K562 (cell line): ENCODE measurements around the gene DTX4. TPM values are rescaled to one million over a fixed set of nuclear protein-coding genes. Genes with fewer than 3 reads are reported as not detected.
A peak's percentile ranks its signal among the peaks of the same experiment; 100 is the strongest.

ENCODE experiments used
- DEAF1 ChIP-seq: fragments of 450-650 bp; formaldehyde crosslinking; IDR thresholded peaks from 2 replicates; pipeline ENCODE4 v1.4.0; 2020; ENCODE audit warnings: mild to moderate bottlenecking, moderate library complexity
- ERF ChIP-seq: fragments of 450-650 bp; formaldehyde crosslinking; IDR thresholded peaks from 2 replicates; pipeline ENCODE4 v1.4.0; 2020; ENCODE audit warnings: mild to moderate bottlenecking, mixed read lengths
- FOXP1 ChIP-seq: sonication (generic); formaldehyde crosslinking; IDR thresholded peaks from 2 replicates; pipeline ENCODE4 v1.8.0; 2022; ENCODE audit warnings: mild to moderate bottlenecking, missing genetic modification reagents
- HEY1 ChIP-seq: fragments of 250-450 bp; sonication (Bioruptor Pico); IDR thresholded peaks from 2 replicates; pipeline ENCODE4 v1.5.0; 2020; ENCODE audit warnings: mild to moderate bottlenecking, moderate library complexity, borderline replicate concordance
- HINFP ChIP-seq: fragments of 450-650 bp; conservative IDR thresholded peaks from 2 replicates; pipeline ENCODE4 v1.6.1; 2016; ENCODE audit warnings: missing genetic modification characterization, low read depth, mild to moderate bottlenecking, control low read depth, missing compliant biosample characterization
- MEF2D ChIP-seq: conservative IDR thresholded peaks from 2 replicates; pipeline ENCODE4 v1.6.1; 2016; ENCODE audit warnings: low read depth, missing genetic modification characterization, missing compliant biosample characterization
- REST ChIP-seq, 2 experiments: fragments of 450-650 bp; formaldehyde crosslinking in 1 of 2; IDR thresholded peaks; 2 replicates each; pipeline versions ENCODE4 v1.4.0 to v1.6.1; 2014 to 2020; ENCODE audit warnings: mild to moderate bottlenecking in 2 of 2, borderline replicate concordance in 1 of 2, low read depth in 1 of 2
- RFX1 ChIP-seq: fragments of 450-650 bp; IDR thresholded peaks from 2 replicates; pipeline ENCODE4 v1.6.1; 2016; ENCODE audit warnings: mild to moderate bottlenecking, moderate library complexity
- SREBF2 ChIP-seq: sonication (generic); formaldehyde crosslinking; IDR thresholded peaks from 2 replicates; pipeline ENCODE4 v1.4.0; 2020; ENCODE audit warnings: mild to moderate bottlenecking, missing genetic modification reagents
- STAT6 ChIP-seq: sonication (generic); formaldehyde crosslinking; IDR thresholded peaks from 2 replicates; pipeline ENCODE4 v1.8.1; 2023; ENCODE audit warnings: mild to moderate bottlenecking, missing genetic modification reagents
- TEAD1 ChIP-seq, 2 experiments: fragments of 450-650 bp in 1 of 2; sonication (generic) in 1 of 2; formaldehyde crosslinking; IDR thresholded peaks; 2 replicates each; pipeline versions ENCODE4 v1.4.0 to v1.8.0; 2020 to 2022; ENCODE audit warnings: mild to moderate bottlenecking in 2 of 2, missing genetic modification reagents in 1 of 2
- polyA plus RNA-seq, 8 experiments: library from polyadenylated mRNA; depleted of rRNA in 4 of 8; stranded (reverse) in 5 of 8; unstranded in 3 of 8; fragments of >200 nt; fragmentation: Nextera tagmentation in 2 of 8; fragmentation: Illumina TruSeq in 1 of 8; extraction: Ambion mirVana in 2 of 8; extraction: Trizol in 1 of 8; gene quantifications; 2 replicates each; pipeline versions ENCODE4 v1.2.1 to v1.2.3, GENCODE V29; 2011 to 2014; ENCODE audit warnings: inconsistent platforms in 1 of 8, missing spikeins in 1 of 8
- total RNA-seq, 7 experiments: library from RNA; depleted of rRNA in 6 of 7; stranded (reverse); fragments of >200 nt in 6 of 7; fragmentation: Illumina TruSeq in 2 of 7; extraction: Trizol in 2 of 7; gene quantifications; 2 replicates each; pipeline versions ENCODE4 v1.2.1 to v1.2.3, GENCODE V29; 2011 to 2021; ENCODE audit warnings: low replicate concordance in 1 of 7

The DTX4 gene
- total and polyA plus RNA-seq, 9 of the 15 experiments (the other 6 are each of a cell fraction or from before 2014, with no cell fraction given) = 0.03 to 0.47 (median 0.04) TPM; not detected in 4

GRCh38 chr11:59135648-59136461 lies 36.1 kb upstream of the DTX4 start (continued):
- TF ChIP-seq REST (IDR thresholded peaks at IDR 0.05; ENCODE audit: borderline replicate concordance) (peak; percentile 56; the same call in 1 of the 2 replicates), REST (CRISPR knock-in tag; IDR thresholded peaks at IDR 0.05; ENCODE audit: low read depth) (no peak), RFX1 (no peak), SREBF2 (no peak), TEAD1 (CRISPR knock-in tag; IDR thresholded peaks at IDR 0.05) (0 out of 4 replicates have a peak, but pooled peaks of 1 of the 2 experiments have one; percentile 38), MEF2D (tag) (peak; percentile 69), DEAF1 (CRISPR knock-in tag) (peak; percentile 66), FOXP1 (CRISPR knock-in tag) (no peak), ERF (peak; percentile 85; the same call in 1 of the 2 replicates), HINFP (tag) (no peak), HEY1 (CRISPR knock-in tag) (no peak), STAT6 (CRISPR knock-in tag) (no peak)
